IPS-18c (cell line): ENCODE data around the gene TRPM3.

Experiments
- H3K4me3 ChIP-seq: 2 replicates; pipeline ENCODE4 v1.7.0; 2013; ENCODE audit warnings: low read depth, mild to moderate bottlenecking, low read length, moderate library complexity; ENCODE audit not compliant: insufficient read depth
- H3K9me3 ChIP-seq: one replicate; pipeline ENCODE4 v1.6.1; 2013; ENCODE audit warnings: mild to moderate bottlenecking, low read length, moderate library complexity; ENCODE audit not compliant: control insufficient read depth, insufficient read depth

Gene TRPM3

DNA sequence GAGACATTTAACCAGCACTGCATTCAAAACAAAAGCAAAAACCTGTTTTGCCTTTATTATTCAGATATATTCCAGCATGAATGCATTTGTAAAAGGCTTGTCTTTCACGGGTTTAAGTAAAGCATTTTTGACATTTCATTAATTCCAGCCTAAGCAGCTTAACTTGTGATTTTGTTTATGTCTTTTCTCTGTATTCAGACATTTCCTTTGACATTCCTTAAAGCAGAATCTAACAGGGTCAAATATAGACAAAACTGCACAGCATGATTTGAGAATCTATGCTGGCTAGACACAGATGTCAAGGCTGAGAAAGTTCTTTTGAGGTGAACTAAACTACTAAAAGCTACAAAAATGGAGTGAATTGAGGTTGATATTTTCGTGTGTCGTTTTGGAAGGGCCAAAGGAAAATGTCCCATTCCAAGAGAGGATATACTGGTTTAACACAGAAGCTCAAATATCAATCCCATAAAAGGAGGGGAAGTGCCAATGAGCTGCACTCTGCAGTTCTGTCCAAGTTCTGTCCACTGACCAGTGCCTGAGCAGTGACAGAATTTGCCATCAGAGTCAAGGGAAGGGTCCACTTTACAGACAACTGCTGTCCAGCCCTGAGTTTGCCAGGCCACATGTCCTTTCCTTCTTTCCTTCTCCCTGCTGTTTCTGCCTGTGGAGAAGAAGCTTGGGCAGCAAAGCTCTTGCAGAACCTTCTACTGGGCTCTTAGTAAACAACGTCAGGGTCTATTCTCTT, 508.2 kb downstream of the TRPM3 start:
- H3K9me3 ChIP-seq: no peaks in the 10 kb centered on the region

DNA sequence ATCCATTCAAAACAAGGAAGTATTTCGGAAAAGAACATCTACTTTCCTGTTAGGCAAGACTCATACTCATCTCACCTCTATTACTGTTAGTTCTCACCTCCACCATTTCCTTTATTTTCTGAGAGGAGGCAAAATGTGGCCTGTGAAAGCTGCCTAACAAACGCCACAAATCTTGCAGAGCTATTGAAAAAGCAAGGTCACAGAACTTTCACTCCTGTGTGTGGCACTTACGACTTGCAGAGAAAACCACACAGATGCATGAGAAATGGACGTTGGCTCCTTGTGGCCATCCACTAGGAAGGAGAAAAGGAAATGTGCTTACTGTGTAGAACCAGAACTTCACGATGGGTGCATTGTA, 511.2 kb downstream of the TRPM3 start:
- Histone ChIP-seq H3K4me3 (no peak overlapping the region), H3K9me3 (no peaks in the 10 kb centered on the region)

More for the DNA sequence above, 508.2 kb downstream of the TRPM3 start:
- H3K4me3 ChIP-seq: no peak overlapping the region

DNA sequence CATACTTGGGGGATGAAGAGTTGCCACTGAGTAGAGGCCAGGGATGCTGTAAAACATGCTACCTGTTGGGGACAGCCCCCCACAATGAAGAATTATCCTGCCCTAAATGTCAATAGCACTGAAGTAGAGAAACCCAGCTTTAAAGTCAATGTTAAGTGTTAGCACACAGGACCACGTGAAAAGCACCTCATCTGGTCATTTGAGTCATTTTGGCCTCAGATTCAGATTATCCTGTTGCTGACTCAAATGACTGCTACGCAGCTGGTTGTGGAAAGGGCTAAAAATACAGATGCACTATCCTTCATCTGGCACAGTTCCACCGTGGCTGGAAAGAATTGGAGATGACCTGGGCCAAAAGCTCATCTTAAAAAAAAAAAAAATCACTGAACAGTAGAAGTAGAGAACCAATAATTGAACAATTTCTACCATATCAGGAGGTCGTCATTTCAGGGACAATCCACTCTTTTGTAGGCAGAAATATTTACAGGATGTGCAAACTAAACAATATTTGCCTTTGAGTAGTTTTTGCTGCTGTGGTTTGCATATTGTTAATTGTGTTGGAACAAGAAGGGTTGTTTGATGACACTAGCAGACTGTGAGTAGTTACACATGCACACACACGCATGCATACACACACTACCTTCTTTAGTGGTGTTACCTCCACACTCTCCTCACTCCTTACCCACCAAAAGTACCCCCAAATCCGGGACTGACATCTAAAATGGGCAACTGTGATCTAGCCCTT, 511.7 kb downstream of the TRPM3 start:
- no peaks in the 10 kb centered on the region for H3K9me3 ChIP-seq
- H3K4me3 ChIP-seq: no peak overlapping the region

GRCh38 chr9:70609011-70609410, 512.4 kb downstream of the TRPM3 start:
- Histone ChIP-seq H3K9me3 (no peaks in the 10 kb centered on the region), H3K4me3 (no peak overlapping the region)

DNA sequence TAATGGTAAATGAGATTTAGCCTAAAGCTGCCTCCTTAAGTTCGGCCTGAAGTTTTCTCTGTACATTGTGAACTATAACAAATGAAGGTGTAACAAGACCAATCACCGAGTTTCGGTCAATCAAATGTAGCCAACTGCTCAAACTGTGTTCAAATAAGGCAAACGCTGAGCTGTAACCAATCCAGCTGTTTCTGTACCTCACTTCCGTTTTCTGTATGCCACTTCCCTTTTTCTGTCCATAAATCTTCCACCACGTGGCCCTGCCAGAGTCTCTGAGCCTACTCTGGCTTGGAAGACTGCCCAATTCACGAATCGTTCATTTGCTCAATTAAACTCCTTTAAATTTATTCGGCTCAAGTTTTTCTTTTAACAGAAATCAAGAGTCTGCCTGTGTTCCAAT, 513.5 kb downstream of the TRPM3 start:
- Histone ChIP-seq H3K9me3 (no peaks in the 10 kb centered on the region), H3K4me3 (no peak overlapping the region)

DNA sequence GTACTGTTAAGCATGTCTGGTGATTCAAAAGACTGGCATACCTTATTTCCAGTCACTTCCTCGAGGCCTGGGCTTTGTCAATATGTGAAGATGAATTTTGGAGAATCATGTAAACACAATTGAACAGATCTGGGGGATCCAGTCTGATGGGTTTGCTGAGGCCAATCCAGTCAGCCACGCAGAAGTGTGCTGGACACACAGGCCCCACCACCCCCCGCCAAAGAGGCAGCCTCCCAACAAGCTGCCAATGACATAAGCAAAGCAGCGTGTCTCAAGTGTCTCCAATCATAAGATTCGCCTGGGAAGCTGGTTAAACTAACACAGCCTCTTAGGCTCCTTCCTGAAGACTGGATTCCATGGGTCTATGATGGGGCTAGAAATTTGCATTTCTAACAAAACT, 514.1 kb downstream of the TRPM3 start:
- Histone ChIP-seq H3K9me3 (no peaks in the 10 kb centered on the region), H3K4me3 (no peak overlapping the region)

DNA sequence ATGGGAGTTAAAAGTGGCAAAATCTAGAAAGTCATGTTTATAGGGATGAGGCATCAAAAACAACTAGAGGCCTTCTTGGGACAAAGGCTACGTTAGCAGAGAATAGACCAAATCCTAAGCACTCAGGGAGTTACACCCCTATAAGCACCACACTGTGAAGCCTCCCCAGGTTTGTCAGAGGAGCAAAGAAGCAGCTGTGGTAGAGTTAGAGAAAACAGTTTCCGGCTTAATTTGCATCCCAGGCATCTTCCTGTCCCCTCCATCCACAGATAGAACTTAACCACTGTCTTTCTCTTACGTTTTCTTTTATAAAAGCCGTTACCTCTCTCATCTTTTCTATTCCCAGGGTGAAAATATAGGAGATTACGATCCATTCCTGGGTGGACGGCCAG, 518.4 kb downstream of the TRPM3 start:
- H3K9me3 ChIP-seq: no peaks in the 10 kb centered on the region
- H3K4me3 ChIP-seq: no peak overlapping the region

GRCh38 chr9:70602321-70603019, 519.0 kb downstream of the TRPM3 start:
- Histone ChIP-seq H3K9me3 (no peaks in the 10 kb centered on the region), H3K4me3 (no peak overlapping the region)

- Histone ChIP-seq H3K4me3 (no peak overlapping the region), H3K9me3 (no peaks in the 10 kb centered on the region)
These were observed 520.1 kb downstream of the TRPM3 start for GRCh38 chr9:70601000-70601951.

- Histone ChIP-seq H3K4me3 (no peak overlapping the region), H3K9me3 (no peaks in the 10 kb centered on the region)
These were observed 520.9 kb downstream of the TRPM3 start for GRCh38 chr9:70600506-70600905.

DNA sequence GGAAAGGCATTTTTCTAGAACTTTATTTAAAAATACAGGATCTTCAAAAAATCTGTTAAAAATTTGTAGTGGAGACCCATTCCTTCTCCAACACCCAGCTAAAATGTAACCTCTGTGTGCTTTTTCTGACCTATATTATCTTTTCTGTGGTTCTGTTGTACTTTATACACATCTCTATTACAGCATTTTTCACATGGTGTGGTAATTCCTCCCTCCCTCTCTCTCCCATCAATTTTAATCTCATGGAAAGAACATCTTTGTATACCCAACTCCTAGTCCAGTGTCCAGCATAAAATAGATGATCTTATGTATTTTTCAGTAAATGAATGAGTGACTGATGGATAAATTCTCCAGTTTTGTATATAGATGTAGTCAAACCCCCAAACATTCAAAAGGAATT, 523.5 kb downstream of the TRPM3 start:
- H3K9me3 ChIP-seq: no peaks in the 10 kb centered on the region
- no peak overlapping the region for H3K4me3 ChIP-seq

GRCh38 chr9:70595211-70595610, 526.2 kb downstream of the TRPM3 start:
- Histone ChIP-seq H3K9me3 (no peaks in the 10 kb centered on the region), H3K4me3 (no peak overlapping the region)

DNA sequence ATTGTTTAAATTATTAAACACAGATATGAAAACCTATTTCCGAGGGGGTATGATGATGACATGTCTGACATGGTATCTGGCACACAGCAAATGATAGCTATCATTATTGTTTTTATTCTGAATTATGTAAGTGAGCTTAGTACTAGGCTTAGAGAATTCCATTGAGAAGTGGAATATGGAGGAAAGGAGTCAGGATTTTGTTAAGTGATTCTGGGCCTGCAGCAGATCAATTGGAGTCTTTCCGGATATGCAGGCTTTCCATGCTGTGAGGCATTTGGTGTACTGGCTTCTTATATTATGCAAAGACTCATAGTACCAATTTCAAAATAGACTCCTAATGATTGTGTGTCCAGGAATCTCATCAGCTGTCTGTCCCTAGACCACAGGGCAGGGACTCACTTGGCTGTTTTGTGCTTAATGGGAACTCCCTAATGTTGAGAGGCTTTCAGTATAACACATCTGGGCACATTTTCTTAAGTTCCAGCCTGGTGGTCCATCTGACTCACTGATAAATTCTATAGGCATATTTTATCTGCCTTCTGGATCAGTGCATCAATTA, 527.0 kb downstream of the TRPM3 start:
- Histone ChIP-seq H3K9me3 (no peaks in the 10 kb centered on the region), H3K4me3 (no peak overlapping the region)

DNA sequence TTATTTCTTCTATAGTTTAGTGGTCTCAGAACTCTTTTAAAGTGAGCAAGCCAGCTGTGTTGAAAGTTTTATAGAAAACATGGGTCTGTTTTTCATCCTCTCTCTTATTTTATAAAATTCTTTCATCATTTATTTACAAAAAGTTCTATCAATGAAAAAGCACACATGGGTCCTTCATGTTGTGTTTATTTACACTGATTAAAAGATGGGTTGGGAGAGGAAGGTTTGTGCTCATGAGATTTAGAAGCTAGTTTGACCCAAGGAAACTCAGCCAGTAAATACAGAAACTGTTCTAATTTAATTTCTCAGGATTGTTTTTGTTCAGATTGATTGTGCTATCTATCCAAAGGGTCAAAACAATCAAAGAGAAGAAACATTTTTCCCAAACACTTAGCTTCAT, 528.2 kb downstream of the TRPM3 start:
- no peaks in the 10 kb centered on the region for H3K9me3 ChIP-seq
- H3K4me3 ChIP-seq: no peak overlapping the region

- Histone ChIP-seq H3K4me3 (no peak overlapping the region), H3K9me3 (no peaks in the 10 kb centered on the region)
These were observed 531.1 kb downstream of the TRPM3 start for GRCh38 chr9:70590315-70590677.

DNA sequence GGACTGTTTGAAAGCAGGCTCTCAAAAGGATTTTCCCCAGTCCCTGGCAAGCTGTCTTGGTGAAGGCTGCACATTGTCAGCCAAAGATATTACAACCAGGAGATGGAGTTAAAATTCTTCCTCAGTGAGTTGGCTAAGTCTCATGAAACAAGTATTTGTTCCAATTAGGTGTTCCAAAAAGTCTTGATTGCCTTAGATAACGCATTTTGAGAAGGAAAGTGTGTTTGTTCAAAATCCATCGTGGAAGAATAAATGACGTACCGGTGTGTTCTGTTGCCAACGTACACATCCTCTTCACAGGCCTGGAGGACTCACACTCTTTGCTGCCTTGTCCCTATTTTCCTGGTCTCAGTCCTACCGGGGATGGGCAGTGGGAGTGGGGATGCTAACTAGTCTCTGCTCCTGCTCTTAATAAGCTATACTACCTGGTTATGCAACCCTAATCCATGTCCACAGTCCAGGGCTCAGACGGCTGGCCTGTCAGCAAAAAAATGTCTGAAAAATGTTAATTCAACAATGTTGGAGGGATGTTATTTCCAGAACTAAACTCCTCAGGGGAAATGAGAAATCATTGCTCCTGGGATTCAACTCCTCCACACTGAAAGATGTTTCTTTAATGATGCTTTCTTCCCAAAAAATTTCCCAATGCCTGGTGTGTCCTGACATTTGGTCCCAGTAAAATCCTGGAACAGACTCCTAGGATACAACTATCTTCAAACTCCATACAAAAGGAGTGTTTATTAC, 531.7 kb downstream of the TRPM3 start:
- H3K9me3 ChIP-seq: no peaks in the 10 kb centered on the region
- H3K4me3 ChIP-seq: no peak overlapping the region
